Body of pancreas (tissue), 4 donors: ENCODE measurements around the gene DCP2. TPM values are rescaled to one million over a fixed set of nuclear protein-coding genes. Genes with fewer than 3 reads are reported as not detected.

Experiments
- ATAC-seq: fragments of 150-250 bp; one replicate; pipeline ENCODE4 v1.9.1; 2016
- DNase-seq, 4 donors: peaks; one replicate each; pipeline ENCODE4 v3.0.0-alpha.2; 2019
- H3K27ac ChIP-seq, 4 donors: fragments of 200-600 bp; sonication (generic); 1 replicate in 3 of 4; 2 replicates in 1 of 4; pipeline versions ENCODE4 v1.5.1 to v1.6.1; 2016 to 2019; ENCODE audit warnings: mild to moderate bottlenecking in 1 of 4, mixed read lengths in 1 of 4, moderate library complexity in 1 of 4
- H3K27me3 ChIP-seq, 2 donors: fragments of 200-600 bp; sonication (generic); one replicate each; pipeline ENCODE4 v1.6.0; 2016; ENCODE audit warnings: mild to moderate bottlenecking in 1 of 2
- H3K36me3 ChIP-seq, 2 donors: fragments of 200-600 bp; sonication (generic); replicated peaks in 1 of 2; 2 replicates each; pipeline ENCODE4 v1.5.1; 2016; ENCODE audit warnings: low read depth in 2 of 2; ENCODE audit not compliant: insufficient read depth in 1 of 2
- H3K4me1 ChIP-seq: fragments of 200-600 bp; sonication (generic); one replicate; pipeline ENCODE4 v1.6.0; 2016
- H3K4me3 ChIP-seq, 2 donors: fragments of 200-600 bp; sonication (generic); 1 replicate in 1 of 2; 2 replicates in 1 of 2; pipeline ENCODE4 v1.5.1; 2016 to 2019
- H3K9me3 ChIP-seq, 3 donors: fragments of 200-600 bp; sonication (generic); 1 replicate in 2 of 3; 2 replicates in 1 of 3; pipeline ENCODE4 v1.5.1; 2016
- POLR2A ChIP-seq, 3 donors: fragments of 450-650 bp; IDR thresholded peaks; one replicate each; pipeline ENCODE4 v1.6.1; 2016; ENCODE audit warnings: antibody characterized with exemption in 3 of 3, mild to moderate bottlenecking in 2 of 3
- WGBS, 2 donors: methylation state at CpG; one replicate each; pipeline ENCODE4 v1.1.5; 2017; 5-methylcytosine and 5-hydroxymethylcytosine counted together
- intact Hi-C: fragments of 100-400 bp; cut with DNase I; formaldehyde crosslinking; loops from one replicate; pipeline ENCODE4 v1.15.1; 2023
- total RNA-seq, 2 donors: library from RNA; depleted of rRNA; stranded (reverse); fragments of >200 nt; gene quantifications; one replicate each; pipeline ENCODE4 v1.1.0, GENCODE V29; 2016
- TF ChIP-seq, protein P1 (sequence below), 7 experiments: fragments of 450-650 bp in 4 of 7; fragments of 200-600 bp in 3 of 7; sonication (generic) in 3 of 7; IDR thresholded peaks; one replicate each; pipeline ENCODE4 v1.5.1; 2016 to 2019; ENCODE audit warnings: antibody characterized with exemption in 7 of 7

The DCP2 gene
- total RNA-seq, 2 donors from 2014 or later = 11.2 to 12.5 TPM

- H3K27ac ChIP-seq = no peak overlapping the region
- H3K27me3 ChIP-seq = no peaks in the 10 kb centered on the region
- DNase-seq = peak in 1 of 4 donors; percentile 32
- H3K4me1 ChIP-seq = no peaks in the 10 kb centered on the region
- 51 to 72% methylated on average over 9 of the region's 9 CpGs for WGBS, 2 donors
- ATAC-seq = peak; percentile 47
- H3K36me3 ChIP-seq = no peaks in the 10 kb centered on the region
- intact Hi-C loops = no loop called here
- TF ChIP-seq POLR2A (IDR thresholded peaks at IDR 0.05) = no peak
- TF ChIP-seq, protein P1, sequence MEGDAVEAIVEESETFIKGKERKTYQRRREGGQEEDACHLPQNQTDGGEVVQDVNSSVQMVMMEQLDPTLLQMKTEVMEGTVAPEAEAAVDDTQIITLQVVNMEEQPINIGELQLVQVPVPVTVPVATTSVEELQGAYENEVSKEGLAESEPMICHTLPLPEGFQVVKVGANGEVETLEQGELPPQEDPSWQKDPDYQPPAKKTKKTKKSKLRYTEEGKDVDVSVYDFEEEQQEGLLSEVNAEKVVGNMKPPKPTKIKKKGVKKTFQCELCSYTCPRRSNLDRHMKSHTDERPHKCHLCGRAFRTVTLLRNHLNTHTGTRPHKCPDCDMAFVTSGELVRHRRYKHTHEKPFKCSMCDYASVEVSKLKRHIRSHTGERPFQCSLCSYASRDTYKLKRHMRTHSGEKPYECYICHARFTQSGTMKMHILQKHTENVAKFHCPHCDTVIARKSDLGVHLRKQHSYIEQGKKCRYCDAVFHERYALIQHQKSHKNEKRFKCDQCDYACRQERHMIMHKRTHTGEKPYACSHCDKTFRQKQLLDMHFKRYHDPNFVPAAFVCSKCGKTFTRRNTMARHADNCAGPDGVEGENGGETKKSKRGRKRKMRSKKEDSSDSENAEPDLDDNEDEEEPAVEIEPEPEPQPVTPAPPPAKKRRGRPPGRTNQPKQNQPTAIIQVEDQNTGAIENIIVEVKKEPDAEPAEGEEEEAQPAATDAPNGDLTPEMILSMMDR (IDR thresholded peaks at IDR 0.05) = no peak
- no peaks in the 10 kb centered on the region for H3K9me3 ChIP-seq
- H3K4me3 ChIP-seq = no peak overlapping the region
Measured at GRCh38 chr5:113050721-113051382, 74.3 kb downstream of the DCP2 start.

DNA sequence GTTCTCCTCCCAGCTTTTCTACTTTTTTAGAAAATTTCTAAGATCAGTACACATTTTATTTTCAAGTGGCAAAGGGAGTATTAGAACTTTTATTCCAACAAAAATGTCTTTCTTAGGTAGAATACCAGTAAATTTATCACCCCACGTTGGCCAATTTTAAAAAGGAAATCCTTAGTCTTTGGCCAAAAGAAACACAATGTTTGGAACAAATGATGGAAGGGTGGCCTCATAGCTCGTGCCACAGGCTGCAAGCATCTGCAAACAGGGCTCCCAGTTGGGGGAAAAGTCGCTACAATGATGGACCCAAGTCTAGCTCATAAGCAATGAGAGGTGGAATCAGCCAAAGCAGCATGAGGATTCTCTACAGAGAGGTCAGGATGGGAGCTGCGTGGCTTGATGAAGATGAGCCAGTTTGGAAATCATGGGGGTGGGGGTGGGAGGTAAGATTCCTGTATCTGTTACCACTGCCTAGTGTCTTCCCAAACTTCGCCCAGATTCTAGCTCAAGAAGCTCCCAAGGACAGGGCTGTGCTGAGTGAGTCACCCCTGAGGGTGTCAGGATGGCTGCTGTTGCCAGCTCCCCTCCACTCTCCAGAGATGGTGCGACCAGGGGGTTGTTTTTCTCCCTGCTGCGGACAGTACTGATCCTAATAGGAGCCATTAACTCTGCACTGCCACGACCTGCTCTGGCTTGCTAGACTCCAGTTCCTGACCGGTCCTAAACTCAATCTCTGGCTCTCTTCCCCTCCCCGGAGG, 75.6 kb downstream of the DCP2 start:
- no peak for DNase-seq
- TF ChIP-seq POLR2A (IDR thresholded peaks at IDR 0.05) = no peak
- TF ChIP-seq, protein P1 (IDR thresholded peaks at IDR 0.05) = no peak
- no peak overlapping the region for H3K27ac ChIP-seq
- no peak for ATAC-seq
- H3K4me3 ChIP-seq = no peak overlapping the region
- no peaks in the 10 kb centered on the region for H3K36me3 ChIP-seq
- H3K4me1 ChIP-seq = no peaks in the 10 kb centered on the region
- no peaks in the 10 kb centered on the region for H3K9me3 ChIP-seq
- H3K27me3 ChIP-seq = no peaks in the 10 kb centered on the region
- intact Hi-C loops = no loop called here
- WGBS, 2 donors = 64 to 66% methylated on average over 8 to 10 of the region's 10 CpGs

DNA sequence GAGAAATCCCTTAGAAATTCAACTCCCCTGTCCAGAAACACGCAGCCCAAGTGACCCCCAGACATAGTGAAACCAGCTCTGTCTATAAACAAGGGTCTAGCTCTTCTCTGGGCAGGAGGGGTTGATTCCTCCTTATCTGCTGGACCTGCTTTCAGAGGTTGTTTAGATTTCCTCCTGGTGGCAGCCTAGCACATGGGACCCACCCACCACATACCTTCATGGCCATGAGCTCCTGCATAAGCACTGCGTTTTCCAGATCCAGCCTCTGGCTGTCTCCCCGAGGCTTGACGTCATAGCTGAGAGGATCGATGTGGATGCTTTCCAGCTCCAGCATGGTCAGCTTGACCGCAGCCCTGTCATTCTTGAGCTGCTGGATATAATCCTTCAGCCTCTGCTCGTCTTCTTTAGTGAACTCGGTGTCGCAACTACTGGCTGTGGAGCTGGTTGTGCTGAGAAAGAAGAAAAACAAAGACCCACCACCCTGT, 77.0 kb downstream of the DCP2 start:
- Histone ChIP-seq H3K4me3 (no peak overlapping the region), H3K27ac (no peak overlapping the region), H3K36me3 (no peaks in the 10 kb centered on the region), H3K4me1 (no peaks in the 10 kb centered on the region), H3K27me3 (no peaks in the 10 kb centered on the region), H3K9me3 (no peaks in the 10 kb centered on the region)
- intact Hi-C loops = no loop called here
- WGBS, 2 donors = 85 to 88% methylated on average over 9 of the region's 9 CpGs
- peak in 2 of 4 donors; percentile 20 to 36 for DNase-seq
- ATAC-seq = peak; percentile 45
- TF ChIP-seq POLR2A (IDR thresholded peaks at IDR 0.05) = no peak
- TF ChIP-seq, protein P1 (IDR thresholded peaks at IDR 0.05) = no peak

DNA sequence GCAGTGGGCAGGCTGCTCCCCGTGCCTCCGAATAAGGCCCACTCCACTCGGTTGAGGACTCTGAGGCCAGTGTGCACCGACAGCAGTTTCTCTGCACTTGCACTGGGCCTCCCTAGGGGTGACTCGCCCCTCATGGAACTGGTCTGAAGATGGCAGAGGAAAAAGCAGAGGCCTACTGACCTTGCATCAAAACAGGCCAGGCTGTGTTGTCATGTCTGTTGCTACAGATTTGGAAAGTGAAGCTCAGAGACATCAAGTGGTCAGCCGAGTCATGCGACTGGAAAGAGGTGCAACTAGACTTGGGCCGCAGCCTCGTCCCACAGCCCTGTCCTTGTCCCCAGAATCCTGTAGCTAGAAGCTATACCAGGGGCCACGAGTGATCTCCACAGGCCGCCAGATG, 78.3 kb downstream of the DCP2 start:
- Histone ChIP-seq H3K9me3 (no peaks in the 10 kb centered on the region), H3K27me3 (no peaks in the 10 kb centered on the region), H3K4me3 (no peak overlapping the region), H3K36me3 (no peaks in the 10 kb centered on the region), H3K4me1 (no peaks in the 10 kb centered on the region), H3K27ac (no peak overlapping the region)
- TF ChIP-seq, protein P1 (IDR thresholded peaks at IDR 0.05) = no peak
- no peak for TF ChIP-seq POLR2A (IDR thresholded peaks at IDR 0.05)
- ATAC-seq (no peak), DNase-seq (no peak)
- intact Hi-C loops = no loop called here
- 91 to 95% methylated on average over 7 to 11 of the region's 11 CpGs for WGBS, 2 donors
